CD4-positive, alpha-beta T cell (primary cell): ENCODE data around the gene RBM27. TPM values are rescaled to one million over a fixed set of nuclear protein-coding genes. Genes with fewer than 3 reads are reported as not detected.
"Not testable (repeated sequence)": the region's sequence is repeated elsewhere in the genome, so short reads cannot be mapped to it uniquely, and the experiment has no call there.

ENCODE experiments used
- ATAC-seq: fragments of 200-7000 bp; cut with Tn5 transposase; one replicate; pipeline ENCODE4 v1.10.0; 2022; ENCODE audit warnings: mild to moderate bottlenecking; ENCODE audit not compliant: poor library complexity
- CTCF ChIA-PET: fragments of 350-600 bp; sonication (Branson Sonifier 250); formaldehyde crosslinking; loops from one replicate; lab custom pipeline; 2021; ENCODE audit warnings: antibody characterized with exemption, inconsistent platforms; lab: Charles Lee
- POLR2A ChIA-PET: fragments of 350-600 bp; sonication (Branson Sonifier 250); formaldehyde crosslinking; loops from one replicate; lab custom pipeline; 2021; ENCODE audit warnings: antibody characterized with exemption, inconsistent platforms; lab: Charles Lee
- DNase-seq, 14 experiments: peaks; one replicate each; pipeline ENCODE4 v3.0.0-alpha.2; 2013 to 2020; ENCODE audit warnings: mixed read lengths in 2 of 14
- H3K27ac ChIP-seq, 2 donors: one replicate each; pipeline versions ENCODE4 v1.5.1 to v1.7.0; 2013; ENCODE audit warnings: low read length in 2 of 2, low read depth in 1 of 2, mild to moderate bottlenecking in 1 of 2
- H3K27me3 ChIP-seq, 2 experiments: 1 replicate in 1 of 2; 2 replicates in 1 of 2; pipeline versions ENCODE4 v1.6.1 to v1.7.0; 2013; ENCODE audit warnings: low read length in 2 of 2, control low read depth in 1 of 2, mild to moderate bottlenecking in 1 of 2, moderate library complexity in 1 of 2; ENCODE audit not compliant: insufficient read depth in 2 of 2, control insufficient read depth in 1 of 2
- H3K36me3 ChIP-seq: one replicate; pipeline ENCODE4 v1.6.1; 2013; ENCODE audit warnings: low read length, control low read depth; ENCODE audit not compliant: insufficient read depth
- H3K4me1 ChIP-seq: one replicate; pipeline ENCODE4 v1.6.1; 2013; ENCODE audit warnings: low read length, control low read depth; ENCODE audit not compliant: insufficient read depth
- H3K4me3 ChIP-seq: one replicate; pipeline ENCODE4 v1.5.1; 2013; ENCODE audit warnings: mild to moderate bottlenecking, low read length, moderate library complexity
- H3K9me3 ChIP-seq, 2 experiments: 1 replicate in 1 of 2; 2 replicates in 1 of 2; pipeline versions ENCODE4 v1.6.1 to v1.7.0; 2013; ENCODE audit warnings: low read length in 2 of 2, mild to moderate bottlenecking in 2 of 2, control low read depth in 1 of 2, moderate library complexity in 1 of 2; ENCODE audit not compliant: control insufficient read depth in 1 of 2, insufficient read depth in 1 of 2
- H3K27ac Mint-ChIP-seq: one replicate; pipeline ENCODE4 v1.8.0; 2020; ENCODE audit warnings: mixed read lengths
- H3K27me3 Mint-ChIP-seq: one replicate; pipeline ENCODE4 v1.8.0; 2021; ENCODE audit warnings: mixed read lengths
- H3K36me3 Mint-ChIP-seq: one replicate; pipeline ENCODE4 v1.8.0; 2021; ENCODE audit warnings: low read depth, mixed read lengths
- H3K4me1 Mint-ChIP-seq: one replicate; pipeline ENCODE4 v1.8.0; 2021; ENCODE audit warnings: low read depth, mixed read lengths
- H3K4me3 Mint-ChIP-seq: one replicate; pipeline ENCODE4 v1.8.0; 2020; ENCODE audit warnings: mild to moderate bottlenecking, mixed read lengths
- H3K9me3 Mint-ChIP-seq: one replicate; pipeline ENCODE4 v1.8.0; 2020; ENCODE audit warnings: mixed read lengths
- intact Hi-C, 2 experiments: fragments of 100-400 bp; cut with DNase I in 1 of 2; cut with micrococcal nuclease in 1 of 2; formaldehyde crosslinking; loops; one replicate each; pipeline versions ENCODE4 v1.15.1 to v1.9.0; 2023 to 2025; cut with DNase I, micrococcal nuclease
- total RNA-seq, 174 experiments: library from RNA in 2 of 174; stranded (reverse) in 2 of 174; gene quantifications; one replicate each; pipeline ENCODE4 v1.2.3 and lab custom pipeline; 2021 to 2026
- TF ChIP-seq, protein P1 (sequence below): fragments of 200-600 bp; IDR thresholded peaks from one replicate; pipeline ENCODE4 v1.8.0; 2022; ENCODE audit warnings: antibody characterized with exemption, mild to moderate bottlenecking

RBM27 gene
- total RNA-seq, 2 experiments from 2014 or later: 29.7 to 33.2 TPM

DNA sequence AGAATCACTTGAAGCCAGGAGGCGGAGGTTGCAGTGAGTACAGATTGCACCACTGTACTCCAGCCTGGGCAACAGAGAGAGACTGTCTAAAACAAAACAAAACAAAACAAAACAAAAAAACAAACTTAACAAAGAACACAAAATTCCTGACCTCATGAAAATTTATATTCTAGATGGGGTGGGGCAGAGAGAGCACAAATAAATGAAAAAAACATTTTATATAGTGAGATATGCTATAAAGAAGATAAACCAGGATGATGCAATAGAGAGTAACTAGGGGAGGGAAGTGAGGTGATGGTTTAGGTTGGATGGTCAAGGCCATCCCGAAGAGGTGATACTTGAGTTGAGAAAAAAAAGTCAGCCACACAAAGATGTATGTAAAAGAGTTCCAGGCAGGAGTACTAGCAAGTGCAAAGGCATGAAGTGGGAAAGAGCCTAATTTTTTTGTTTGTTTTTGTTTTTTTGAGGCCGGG, 10.8 kb upstream of the RBM27 start:
- DNase-seq: no peak
- no peaks in the 10 kb centered on the region for H3K27me3 ChIP-seq
- POLR2A ChIA-PET: interaction anchor here (1.0 kb wide), 1 partner anchor 10 kb away, joined by 6 read pairs; the partner anchor contains the start of gene RBM27
- ATAC-seq: no peak
- H3K4me3 ChIP-seq: no peak overlapping the region
- intact Hi-C loops: no loop called here
- Mint-ChIP-seq H3K36me3 (no peaks in the 10 kb centered on the region), H3K4me1 (no peaks in the 10 kb centered on the region), H3K9me3 (no peaks in the 10 kb centered on the region), H3K27me3 (peaks cover 22% of the 10 kb centered on the region), H3K4me3 (no peak overlapping the region), H3K27ac (no peak overlapping the region)
- H3K4me1 ChIP-seq: no peaks in the 10 kb centered on the region
- TF ChIP-seq, protein P1, sequence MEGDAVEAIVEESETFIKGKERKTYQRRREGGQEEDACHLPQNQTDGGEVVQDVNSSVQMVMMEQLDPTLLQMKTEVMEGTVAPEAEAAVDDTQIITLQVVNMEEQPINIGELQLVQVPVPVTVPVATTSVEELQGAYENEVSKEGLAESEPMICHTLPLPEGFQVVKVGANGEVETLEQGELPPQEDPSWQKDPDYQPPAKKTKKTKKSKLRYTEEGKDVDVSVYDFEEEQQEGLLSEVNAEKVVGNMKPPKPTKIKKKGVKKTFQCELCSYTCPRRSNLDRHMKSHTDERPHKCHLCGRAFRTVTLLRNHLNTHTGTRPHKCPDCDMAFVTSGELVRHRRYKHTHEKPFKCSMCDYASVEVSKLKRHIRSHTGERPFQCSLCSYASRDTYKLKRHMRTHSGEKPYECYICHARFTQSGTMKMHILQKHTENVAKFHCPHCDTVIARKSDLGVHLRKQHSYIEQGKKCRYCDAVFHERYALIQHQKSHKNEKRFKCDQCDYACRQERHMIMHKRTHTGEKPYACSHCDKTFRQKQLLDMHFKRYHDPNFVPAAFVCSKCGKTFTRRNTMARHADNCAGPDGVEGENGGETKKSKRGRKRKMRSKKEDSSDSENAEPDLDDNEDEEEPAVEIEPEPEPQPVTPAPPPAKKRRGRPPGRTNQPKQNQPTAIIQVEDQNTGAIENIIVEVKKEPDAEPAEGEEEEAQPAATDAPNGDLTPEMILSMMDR: no peak
- no peaks in the 10 kb centered on the region for H3K9me3 ChIP-seq
- CTCF ChIA-PET: no interaction called here
- no peak overlapping the region for H3K27ac ChIP-seq
- H3K36me3 ChIP-seq: no peaks in the 10 kb centered on the region

DNA sequence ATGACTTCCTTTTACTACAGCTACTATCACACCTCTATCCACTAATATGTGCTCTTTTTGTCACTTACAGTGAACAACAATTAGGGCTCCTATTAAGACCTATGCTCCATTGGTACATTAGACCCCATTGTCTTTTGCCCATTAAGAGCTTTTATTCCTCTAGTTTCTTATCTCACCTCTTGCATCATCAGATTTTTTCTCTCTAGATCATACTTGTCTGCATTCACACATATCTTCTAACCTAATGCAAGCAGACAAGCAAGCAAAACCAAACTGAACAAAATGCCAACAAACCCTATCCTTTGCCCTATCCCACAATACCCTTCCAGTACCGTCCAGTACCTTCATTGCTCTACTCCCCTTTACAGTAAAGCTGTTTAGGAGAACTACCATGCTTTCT, 10.1 kb upstream of the RBM27 start:
- Histone ChIP-seq H3K4me1 (no peaks in the 10 kb centered on the region), H3K36me3 (no peaks in the 10 kb centered on the region), H3K27ac (no peak overlapping the region), H3K27me3 (no peaks in the 10 kb centered on the region), H3K9me3 (no peaks in the 10 kb centered on the region), H3K4me3 (no peak overlapping the region)
- CTCF ChIA-PET: no interaction called here
- Mint-ChIP-seq H3K27me3 (peaks cover 22% of the 10 kb centered on the region), H3K27ac (no peak overlapping the region), H3K9me3 (no peaks in the 10 kb centered on the region), H3K4me1 (no peaks in the 10 kb centered on the region), H3K4me3 (no peak overlapping the region), H3K36me3 (no peaks in the 10 kb centered on the region)
- ATAC-seq: no peak
- DNase-seq: no peak
- POLR2A ChIA-PET: interaction anchor here (0.6 to 1.0 kb wide), 2 partner anchors 10 to 20 kb away, joined by 3 to 6 read pairs; partner anchors contain the start of gene RBM27
- TF ChIP-seq, protein P1: no peak
- intact Hi-C loops: no loop called here

DNA sequence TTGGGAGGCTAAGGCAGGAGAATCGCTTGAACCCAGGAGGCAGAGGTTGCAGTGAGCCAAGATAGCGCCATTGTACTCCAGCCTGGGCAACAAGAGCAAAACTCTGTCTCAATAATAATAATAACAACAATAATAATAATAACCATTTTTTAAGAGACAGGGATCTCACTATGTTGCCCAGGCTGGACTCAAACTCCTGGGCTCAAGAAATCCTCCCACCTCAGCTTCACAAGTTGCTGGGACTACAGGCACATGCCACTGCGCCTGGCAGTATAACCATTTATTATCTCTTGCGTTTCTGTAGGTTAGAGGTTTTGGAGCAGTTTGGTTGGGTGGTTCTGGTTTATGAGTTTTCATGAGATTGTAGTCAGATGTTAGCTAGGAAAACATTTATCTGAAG, 8.4 kb upstream of the RBM27 start:
- H3K36me3 ChIP-seq, H3K27ac ChIP-seq, H3K9me3 Mint-ChIP-seq, H3K9me3 ChIP-seq, H3K4me1 Mint-ChIP-seq, intact Hi-C loops, CTCF ChIA-PET, ATAC-seq, H3K4me1 ChIP-seq, H3K27ac Mint-ChIP-seq, DNase-seq, H3K4me3 Mint-ChIP-seq, H3K27me3 ChIP-seq, H3K36me3 Mint-ChIP-seq, POLR2A ChIA-PET, H3K4me3 ChIP-seq: not testable (repeated sequence)
- peaks cover 18% of the 10 kb centered on the region for H3K27me3 Mint-ChIP-seq

DNA sequence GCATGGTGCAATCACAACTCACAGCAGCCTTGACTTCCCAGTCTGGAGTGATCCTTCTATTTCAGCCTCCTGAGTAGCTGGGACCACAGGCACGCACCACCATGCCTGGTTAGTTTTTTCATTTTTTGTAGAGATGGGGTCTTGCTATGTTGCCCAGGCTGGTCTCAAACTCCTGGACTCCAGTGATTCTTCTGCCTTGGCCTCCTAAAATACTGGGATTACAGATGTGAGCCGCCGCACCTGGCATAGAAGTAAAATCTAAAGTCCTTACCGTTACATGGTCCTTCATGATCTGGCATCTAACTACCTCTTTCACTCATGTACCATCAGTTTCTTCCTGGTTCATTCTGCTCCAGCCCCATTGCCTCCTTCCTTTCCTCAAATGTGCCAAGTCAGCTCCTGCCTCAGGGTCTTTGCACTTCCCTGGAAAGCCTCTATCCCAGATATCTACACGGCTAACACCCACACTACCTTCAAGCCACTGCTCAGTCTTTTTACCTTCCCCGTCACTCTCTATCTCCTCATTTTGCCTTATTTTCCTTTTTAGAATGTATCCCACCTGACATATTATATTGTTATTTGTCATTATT, 6.9 kb upstream of the RBM27 start:
- no peaks in the 10 kb centered on the region for H3K4me1 Mint-ChIP-seq
- H3K27me3 Mint-ChIP-seq: peaks cover 16% of the 10 kb centered on the region
- H3K4me3 Mint-ChIP-seq: no peak overlapping the region
- H3K27me3 ChIP-seq: no peaks in the 10 kb centered on the region
- no peaks in the 10 kb centered on the region for H3K9me3 Mint-ChIP-seq
- CTCF ChIA-PET: no interaction called here
- ATAC-seq (no peak), DNase-seq (no peak)
- H3K36me3 Mint-ChIP-seq: no peaks in the 10 kb centered on the region
- H3K27ac ChIP-seq: no peak overlapping the region
- H3K36me3 ChIP-seq: no peaks in the 10 kb centered on the region
- TF ChIP-seq, protein P1: no peak
- POLR2A ChIA-PET: no interaction called here
- H3K9me3 ChIP-seq: no peaks in the 10 kb centered on the region
- H3K4me3 ChIP-seq: no peak overlapping the region
- no peak overlapping the region for H3K27ac Mint-ChIP-seq
- H3K4me1 ChIP-seq: no peaks in the 10 kb centered on the region
- intact Hi-C loops: no loop called here
